ENCODE data around the gene UBAC1. TPM values are rescaled to one million over a fixed set of nuclear protein-coding genes. Genes with fewer than 3 reads are reported as not detected.

UBAC1 gene
- total and polyA plus RNA-seq, 12 donors, result 73.8 to 172 (median 85.5) TPM

- no peak for DNase-seq
- Histone ChIP-seq H3K9me3 (peaks cover 0 to 12% (median 0%) of the 10 kb centered on the region in 11 donors), H3K27ac (no peak overlapping the region), H3K27me3 (no peaks in the 10 kb centered on the region), H3K36me3 (peaks cover 2 to 98% (median 53%) of the 10 kb centered on the region in 9 donors), H3K4me3 (no peak overlapping the region), H3K4me1 (peaks cover 3 to 23% (median 14%) of the 10 kb centered on the region in 9 donors)
- intact Hi-C loops (cut with DNase I), result no loop called here
- no peak for ATAC-seq
- TF ChIP-seq, protein P1, sequence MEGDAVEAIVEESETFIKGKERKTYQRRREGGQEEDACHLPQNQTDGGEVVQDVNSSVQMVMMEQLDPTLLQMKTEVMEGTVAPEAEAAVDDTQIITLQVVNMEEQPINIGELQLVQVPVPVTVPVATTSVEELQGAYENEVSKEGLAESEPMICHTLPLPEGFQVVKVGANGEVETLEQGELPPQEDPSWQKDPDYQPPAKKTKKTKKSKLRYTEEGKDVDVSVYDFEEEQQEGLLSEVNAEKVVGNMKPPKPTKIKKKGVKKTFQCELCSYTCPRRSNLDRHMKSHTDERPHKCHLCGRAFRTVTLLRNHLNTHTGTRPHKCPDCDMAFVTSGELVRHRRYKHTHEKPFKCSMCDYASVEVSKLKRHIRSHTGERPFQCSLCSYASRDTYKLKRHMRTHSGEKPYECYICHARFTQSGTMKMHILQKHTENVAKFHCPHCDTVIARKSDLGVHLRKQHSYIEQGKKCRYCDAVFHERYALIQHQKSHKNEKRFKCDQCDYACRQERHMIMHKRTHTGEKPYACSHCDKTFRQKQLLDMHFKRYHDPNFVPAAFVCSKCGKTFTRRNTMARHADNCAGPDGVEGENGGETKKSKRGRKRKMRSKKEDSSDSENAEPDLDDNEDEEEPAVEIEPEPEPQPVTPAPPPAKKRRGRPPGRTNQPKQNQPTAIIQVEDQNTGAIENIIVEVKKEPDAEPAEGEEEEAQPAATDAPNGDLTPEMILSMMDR (IDR thresholded peaks at IDR 0.05), result no peak
- WGBS, 2 donors, result 96 to 98% methylated on average over 44 of the region's 44 CpGs
Observed at GRCh38 chr9:135937521-135938489, 23.4 kb downstream of the UBAC1 start.

GRCh38 chr9:135933114-135933513, 28.1 kb downstream of the UBAC1 start:
- H3K36me3 ChIP-seq, result peaks cover 4 to 92% (median 66%) of the 10 kb centered on the region in 9 donors
- no peak overlapping the region for H3K27ac ChIP-seq
- H3K27me3 ChIP-seq, result no peaks in the 10 kb centered on the region
- no peaks in the 10 kb centered on the region for H3K4me1 ChIP-seq
- H3K9me3 ChIP-seq, result peaks cover 0 to 12% (median 0%) of the 10 kb centered on the region in 11 donors
- TF ChIP-seq, protein P1 (IDR thresholded peaks at IDR 0.05), result no peak
- DNase-seq (no peak), ATAC-seq (no peak)
- intact Hi-C loops (cut with DNase I), result no loop called here
- H3K4me3 ChIP-seq, result no peak overlapping the region
- 94% methylated on average over 13 of the region's 13 CpGs for WGBS, 2 donors

DNA sequence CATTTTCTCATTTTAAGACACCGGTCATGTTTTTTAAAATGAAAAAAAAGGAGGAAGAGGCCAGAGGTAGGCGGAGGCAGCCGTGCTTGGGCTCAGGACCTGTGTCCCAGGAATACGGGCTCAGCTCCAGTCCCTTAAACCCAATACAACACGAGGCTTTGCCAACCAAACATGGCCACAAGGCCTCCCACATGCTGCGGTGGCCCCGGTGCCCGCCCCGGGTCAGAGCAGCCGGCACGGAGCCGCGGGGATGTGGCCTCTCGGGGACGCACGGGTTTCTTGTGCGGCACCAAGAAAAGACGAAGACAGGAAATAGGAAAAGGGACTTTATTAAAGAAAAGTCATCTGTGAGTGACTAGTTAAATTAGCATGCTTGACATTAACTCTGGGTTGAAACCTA, 28.5 kb downstream of the UBAC1 start:
- Histone ChIP-seq H3K27me3 (no peaks in the 10 kb centered on the region), H3K36me3 (peaks cover 4 to 87% (median 62%) of the 10 kb centered on the region in 9 donors), H3K27ac (no peak overlapping the region), H3K9me3 (peaks cover 0 to 12% (median 0%) of the 10 kb centered on the region in 11 donors), H3K4me3 (no peak overlapping the region), H3K4me1 (peaks cover 0 to 2% (median 0%) of the 10 kb centered on the region in 9 donors)
- intact Hi-C loops (cut with DNase I), result no loop called here
- WGBS, 2 donors, result 94 to 95% methylated on average over 18 of the region's 18 CpGs
- ATAC-seq (no peak), DNase-seq (no peak)
- TF ChIP-seq, protein P1 (IDR thresholded peaks at IDR 0.05), result no peak

DNA sequence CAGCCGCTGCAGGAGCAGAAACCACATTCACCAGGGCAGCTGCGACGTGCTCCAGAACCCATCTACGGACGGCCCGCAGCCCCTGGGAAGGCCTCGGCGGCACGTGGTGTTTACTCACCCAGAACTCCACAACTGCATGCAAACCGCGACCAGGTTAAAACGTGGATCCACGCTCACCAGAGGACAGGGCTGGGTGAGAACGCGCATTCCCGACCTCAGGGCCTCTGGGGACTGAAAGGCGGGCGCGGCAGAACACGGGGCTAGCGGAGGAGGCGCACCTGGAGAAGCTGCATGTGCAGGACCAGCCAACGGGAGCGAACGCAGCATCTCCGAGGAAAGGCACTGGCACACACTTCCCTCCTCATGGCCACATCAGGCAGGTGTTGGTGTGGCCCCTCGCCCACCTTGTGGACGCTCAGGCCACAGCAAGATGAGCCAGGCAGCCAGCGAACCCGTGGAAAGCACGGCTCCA, 29.8 kb downstream of the UBAC1 start:
- Histone ChIP-seq H3K9me3 (peaks cover 0 to 6% (median 0%) of the 10 kb centered on the region in 11 donors), H3K4me3 (no peak overlapping the region), H3K27ac (no peak overlapping the region), H3K36me3 (peaks cover 0 to 80% (median 49%) of the 10 kb centered on the region in 9 donors), H3K4me1 (peaks cover 0 to 14% (median 9%) of the 10 kb centered on the region in 9 donors), H3K27me3 (no peaks in the 10 kb centered on the region)
- TF ChIP-seq, protein P1 (IDR thresholded peaks at IDR 0.05), result no peak
- intact Hi-C loops (cut with DNase I), result no loop called here
- DNase-seq (no peak), ATAC-seq (no peak)
- 92% methylated on average over 31 of the region's 31 CpGs for WGBS, 2 donors

Measured in heart right ventricle (tissue), 16 donors.